ENCODE results near the gene NOP16.
A peak's percentile ranks its signal among the peaks of the same experiment; 100 is the strongest.

The NOP16 gene

DNA sequence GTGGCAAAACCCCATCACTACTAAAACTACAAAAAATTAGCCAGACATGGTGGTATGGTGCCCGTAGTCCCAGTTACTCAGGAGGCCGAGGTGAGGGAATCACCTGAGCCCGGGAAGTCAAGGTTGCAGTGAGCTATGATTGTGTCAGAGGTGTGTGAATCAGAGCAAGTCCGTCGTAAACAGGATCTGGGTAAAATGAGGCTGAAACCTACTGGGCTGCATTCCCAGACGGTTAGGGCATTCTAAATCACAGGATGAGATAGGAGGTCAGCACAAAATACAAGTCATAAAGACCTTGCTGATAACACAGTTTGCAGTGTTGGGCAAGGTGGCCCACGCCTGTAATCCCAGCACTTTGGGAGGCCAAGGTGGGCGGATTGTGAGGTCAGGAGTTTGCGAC is 29.9 kb upstream of the NOP16 start:
- Histone ChIP-seq H3K4me1 (ENCODE audit: control insufficient read depth, insufficient read depth, low read length) (peaks cover 30% of the 10 kb centered on the region), H3K4me3 (ENCODE audit: low read length) (no peak overlapping the region), H3K9ac (ENCODE audit: low read length) (no peak overlapping the region), H3K27me3 (replicated peaks; ENCODE audit: control insufficient read depth, insufficient read depth, low read length) (peaks cover 18% of the 10 kb centered on the region), H3K9me3 (ENCODE audit: control insufficient read depth, low read length) (no peaks in the 10 kb centered on the region), H3K36me3 (ENCODE audit: control insufficient read depth, insufficient read depth, low read length, severe bottlenecking) (no peaks in the 10 kb centered on the region)
- DNase-seq (ENCODE audit: low read depth), result no peak

DNA sequence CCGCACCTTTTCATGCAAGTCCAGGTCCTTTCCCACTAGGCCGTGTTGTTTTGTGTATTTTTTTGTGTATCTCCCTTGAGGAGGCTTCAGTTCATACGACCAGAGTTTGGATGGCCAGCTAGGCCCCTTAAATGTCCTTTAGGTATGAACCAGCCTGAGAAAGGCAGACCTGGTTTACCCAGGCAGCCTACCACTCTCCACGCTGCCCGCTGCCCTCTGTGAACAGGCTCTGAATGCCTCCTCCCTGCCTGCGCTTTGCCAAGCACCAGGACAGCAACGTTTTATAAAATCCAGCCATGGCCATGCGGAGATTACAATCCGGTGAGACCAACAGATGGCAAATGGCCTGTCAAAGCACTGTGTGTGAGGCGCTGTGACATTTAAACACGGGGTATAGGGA is 28.6 kb upstream of the NOP16 start:
- H3K9me3 ChIP-seq (ENCODE audit: control insufficient read depth, low read length), result no peaks in the 10 kb centered on the region
- DNase-seq (ENCODE audit: low read depth), result no peak
- peaks cover 11% of the 10 kb centered on the region for H3K27me3 ChIP-seq (replicated peaks; ENCODE audit: control insufficient read depth, insufficient read depth, low read length)
- H3K36me3 ChIP-seq (ENCODE audit: control insufficient read depth, insufficient read depth, low read length, severe bottlenecking), result no peaks in the 10 kb centered on the region
- peaks cover 43% of the 10 kb centered on the region for H3K4me1 ChIP-seq (ENCODE audit: control insufficient read depth, insufficient read depth, low read length)
- peak overlapping the region; percentile 93 for H3K9ac ChIP-seq (ENCODE audit: low read length)
- peak overlapping the region; percentile 88 for H3K4me3 ChIP-seq (ENCODE audit: low read length)

DNA sequence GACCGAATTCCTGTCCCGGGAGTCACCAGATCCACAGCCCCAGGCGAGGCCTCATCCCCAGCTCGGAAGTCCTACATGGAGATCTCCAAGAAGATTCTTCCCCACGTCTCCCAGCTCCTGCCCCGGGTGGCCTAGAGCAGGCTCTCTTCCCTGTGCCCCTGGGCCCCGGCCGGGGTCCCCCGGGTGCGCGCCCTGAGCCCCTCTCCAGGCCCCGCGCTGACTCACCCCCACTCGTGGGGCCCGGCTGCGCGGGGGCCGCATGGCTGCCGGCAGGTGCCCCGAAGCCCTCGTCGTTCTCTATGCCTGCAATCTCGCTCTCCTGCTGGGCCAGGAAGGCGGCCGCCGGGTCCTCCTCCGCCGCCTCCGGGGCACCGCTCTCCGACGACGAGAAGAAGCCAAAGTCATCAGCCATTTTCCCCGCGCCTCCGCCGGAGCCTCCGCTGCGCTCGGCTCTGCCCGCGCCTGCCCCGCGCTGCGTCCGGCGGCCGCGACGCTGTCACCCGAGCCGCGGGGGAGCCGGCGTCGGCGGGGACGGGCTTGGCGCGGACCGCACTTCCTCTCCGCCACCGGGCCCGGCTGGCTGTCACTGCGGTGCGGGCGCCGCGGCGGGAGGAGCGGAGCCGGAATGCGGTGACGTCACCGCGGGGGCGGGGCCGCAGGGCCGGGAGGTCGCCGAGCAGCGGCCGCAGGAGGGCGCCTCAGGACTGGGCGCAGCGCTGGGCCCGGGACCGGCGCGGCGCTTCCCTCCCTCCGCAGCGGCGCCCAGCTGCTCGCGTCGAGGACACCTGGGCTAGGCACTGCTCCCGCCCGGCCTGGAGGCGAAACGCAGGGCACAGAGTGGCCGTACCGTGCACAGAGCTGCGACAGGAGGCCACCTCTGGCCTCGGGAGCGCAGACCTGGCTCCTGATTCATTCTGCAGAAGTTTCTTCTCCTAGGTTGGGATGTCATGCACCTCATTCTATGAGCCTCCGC is 27.8 kb upstream of the NOP16 start, which contains the start of gene CLTB:
Gene CLTB (minus strand): TSS at position 588 of the 973 bp plus-strand sequence. CDS start 176 bp downstream, at position 412.
- Histone ChIP-seq H3K27me3 (replicated peaks; ENCODE audit: control insufficient read depth, insufficient read depth, low read length) (peaks cover 11% of the 10 kb centered on the region), H3K4me3 (ENCODE audit: low read length) (peak within 1 kb of the TSS; percentile 88), H3K36me3 (ENCODE audit: control insufficient read depth, insufficient read depth, low read length, severe bottlenecking) (no peaks in the 10 kb centered on the region), H3K4me1 (ENCODE audit: control insufficient read depth, insufficient read depth, low read length) (peaks cover 47% of the 10 kb centered on the region), H3K9me3 (ENCODE audit: control insufficient read depth, low read length) (no peaks in the 10 kb centered on the region), H3K9ac (ENCODE audit: low read length) (peak within 1 kb of the TSS; percentile 93)
- DNase-seq (ENCODE audit: low read depth), result peak; percentile 96

DNA sequence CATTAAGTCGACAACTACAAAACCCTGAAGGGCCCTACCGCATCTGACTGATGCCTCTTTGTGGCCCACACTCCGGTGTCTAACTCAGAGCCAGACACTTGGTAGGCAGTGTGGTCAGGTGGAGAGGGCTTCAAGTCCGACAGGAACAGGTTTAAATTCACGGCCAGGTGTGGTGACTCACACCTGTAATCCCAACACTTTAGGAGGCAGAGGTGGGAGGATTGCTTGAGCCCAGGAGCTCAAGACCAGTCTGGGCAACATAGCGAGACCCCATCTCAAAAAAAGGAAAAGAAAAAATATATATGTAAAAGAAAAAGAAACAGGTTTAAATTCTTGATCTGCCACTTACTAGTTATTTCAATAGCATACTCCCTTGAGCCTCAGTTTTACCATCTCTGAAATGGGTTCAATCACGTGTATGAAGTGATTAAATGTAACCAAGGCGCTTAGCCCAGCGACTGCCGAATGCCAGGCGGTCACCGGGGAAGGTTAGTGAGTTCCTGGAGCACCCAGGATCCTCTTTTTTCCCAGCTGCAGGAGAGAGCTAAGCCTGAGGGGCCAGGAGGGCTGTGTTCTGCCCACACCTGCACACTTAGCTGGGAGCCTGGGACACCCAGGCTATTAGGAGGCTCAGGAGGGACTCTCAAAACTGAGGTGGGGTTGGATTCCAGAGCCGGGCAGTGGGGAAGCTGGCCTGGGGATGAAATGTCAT is 27.0 kb upstream of the NOP16 start:
- Histone ChIP-seq H3K9me3 (ENCODE audit: control insufficient read depth, low read length) (no peaks in the 10 kb centered on the region), H3K4me1 (ENCODE audit: control insufficient read depth, insufficient read depth, low read length) (peaks cover 55% of the 10 kb centered on the region), H3K9ac (ENCODE audit: low read length) (peak overlapping the region; percentile 93), H3K36me3 (ENCODE audit: control insufficient read depth, insufficient read depth, low read length, severe bottlenecking) (no peaks in the 10 kb centered on the region), H3K27me3 (replicated peaks; ENCODE audit: control insufficient read depth, insufficient read depth, low read length) (peaks cover 3% of the 10 kb centered on the region), H3K4me3 (ENCODE audit: low read length) (peak overlapping the region; percentile 88)
- DNase-seq (ENCODE audit: low read depth), result no peak

DNA sequence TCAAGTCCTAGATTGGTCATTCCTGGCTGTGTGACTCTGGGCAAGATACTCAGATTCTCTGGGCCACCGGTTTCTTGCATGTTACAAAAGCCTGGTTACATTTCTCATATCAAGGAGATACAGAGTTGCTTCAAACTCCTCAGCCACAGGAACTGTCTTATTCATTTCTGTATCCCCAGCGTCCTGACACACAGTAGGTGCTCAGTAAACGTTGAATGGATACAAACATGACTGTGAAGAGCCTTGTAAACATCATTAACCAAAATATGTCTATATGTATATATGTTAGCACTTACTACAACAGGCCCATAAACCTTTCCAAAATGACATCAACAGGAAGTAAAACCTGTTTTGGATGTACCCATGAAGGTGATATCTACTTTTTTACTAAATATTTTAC is 26.3 kb upstream of the NOP16 start:
- Histone ChIP-seq H3K9ac (ENCODE audit: low read length) (peak overlapping the region; percentile 93), H3K4me3 (ENCODE audit: low read length) (peak overlapping the region; percentile 88), H3K9me3 (ENCODE audit: control insufficient read depth, low read length) (no peaks in the 10 kb centered on the region), H3K36me3 (ENCODE audit: control insufficient read depth, insufficient read depth, low read length, severe bottlenecking) (peaks cover 6% of the 10 kb centered on the region), H3K4me1 (ENCODE audit: control insufficient read depth, insufficient read depth, low read length) (peaks cover 55% of the 10 kb centered on the region), H3K27me3 (replicated peaks; ENCODE audit: control insufficient read depth, insufficient read depth, low read length) (no peaks in the 10 kb centered on the region)
- no peak for DNase-seq (ENCODE audit: low read depth)

DNA sequence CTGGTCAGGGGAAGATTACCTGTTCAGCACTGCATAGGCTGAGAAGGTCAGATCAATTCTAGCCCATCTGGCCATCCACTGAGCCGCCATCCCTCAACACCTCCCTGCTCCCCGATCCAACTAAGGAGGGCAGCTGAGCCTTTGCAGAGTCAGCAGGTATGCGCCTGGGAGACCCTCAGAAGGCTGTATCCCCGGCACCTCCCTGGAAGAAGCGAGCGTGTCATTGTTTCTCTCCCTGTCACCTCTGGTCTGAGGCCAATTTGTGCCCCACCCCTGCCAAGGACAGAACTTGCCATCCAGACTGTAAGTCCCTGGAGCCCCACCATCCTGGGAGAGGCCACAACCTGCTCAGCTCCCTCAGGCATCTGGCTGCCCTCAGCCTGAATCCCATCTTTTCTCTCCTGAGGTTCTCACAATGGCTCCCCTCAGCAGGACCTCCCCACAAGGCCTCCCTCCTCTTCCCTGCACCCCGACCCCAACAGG is 25.4 kb upstream of the NOP16 start:
- H3K9me3 ChIP-seq (ENCODE audit: control insufficient read depth, low read length), result no peaks in the 10 kb centered on the region
- H3K27me3 ChIP-seq (replicated peaks; ENCODE audit: control insufficient read depth, insufficient read depth, low read length), result no peaks in the 10 kb centered on the region
- DNase-seq (ENCODE audit: low read depth), result no peak
- H3K9ac ChIP-seq (ENCODE audit: low read length), result peak overlapping the region; percentile 53
- H3K4me3 ChIP-seq (ENCODE audit: low read length), result peak overlapping the region; percentile 40
- H3K4me1 ChIP-seq (ENCODE audit: control insufficient read depth, insufficient read depth, low read length), result peaks cover 55% of the 10 kb centered on the region
- peaks cover 9% of the 10 kb centered on the region for H3K36me3 ChIP-seq (ENCODE audit: control insufficient read depth, insufficient read depth, low read length, severe bottlenecking)

GRCh38 chr5:176413255-176413565 is 24.8 kb upstream of the NOP16 start:
- DNase-seq (ENCODE audit: low read depth), result peak; percentile 27
- Histone ChIP-seq H3K36me3 (ENCODE audit: control insufficient read depth, insufficient read depth, low read length, severe bottlenecking) (peaks cover 9% of the 10 kb centered on the region), H3K4me3 (ENCODE audit: low read length) (no peak overlapping the region), H3K9me3 (ENCODE audit: control insufficient read depth, low read length) (no peaks in the 10 kb centered on the region), H3K4me1 (ENCODE audit: control insufficient read depth, insufficient read depth, low read length) (peaks cover 55% of the 10 kb centered on the region), H3K27me3 (replicated peaks; ENCODE audit: control insufficient read depth, insufficient read depth, low read length) (no peaks in the 10 kb centered on the region), H3K9ac (ENCODE audit: low read length) (peak overlapping the region; percentile 53)

- no peak for DNase-seq (ENCODE audit: low read depth)
- Histone ChIP-seq H3K9me3 (ENCODE audit: control insufficient read depth, low read length) (no peaks in the 10 kb centered on the region), H3K9ac (ENCODE audit: low read length) (peak overlapping the region; percentile 53), H3K4me1 (ENCODE audit: control insufficient read depth, insufficient read depth, low read length) (peaks cover 58% of the 10 kb centered on the region), H3K4me3 (ENCODE audit: low read length) (no peak overlapping the region), H3K36me3 (ENCODE audit: control insufficient read depth, insufficient read depth, low read length, severe bottlenecking) (peaks cover 9% of the 10 kb centered on the region), H3K27me3 (replicated peaks; ENCODE audit: control insufficient read depth, insufficient read depth, low read length) (no peaks in the 10 kb centered on the region)
Observed at GRCh38 chr5:176412517-176413254, 24.3 kb upstream of the NOP16 start.

DNA sequence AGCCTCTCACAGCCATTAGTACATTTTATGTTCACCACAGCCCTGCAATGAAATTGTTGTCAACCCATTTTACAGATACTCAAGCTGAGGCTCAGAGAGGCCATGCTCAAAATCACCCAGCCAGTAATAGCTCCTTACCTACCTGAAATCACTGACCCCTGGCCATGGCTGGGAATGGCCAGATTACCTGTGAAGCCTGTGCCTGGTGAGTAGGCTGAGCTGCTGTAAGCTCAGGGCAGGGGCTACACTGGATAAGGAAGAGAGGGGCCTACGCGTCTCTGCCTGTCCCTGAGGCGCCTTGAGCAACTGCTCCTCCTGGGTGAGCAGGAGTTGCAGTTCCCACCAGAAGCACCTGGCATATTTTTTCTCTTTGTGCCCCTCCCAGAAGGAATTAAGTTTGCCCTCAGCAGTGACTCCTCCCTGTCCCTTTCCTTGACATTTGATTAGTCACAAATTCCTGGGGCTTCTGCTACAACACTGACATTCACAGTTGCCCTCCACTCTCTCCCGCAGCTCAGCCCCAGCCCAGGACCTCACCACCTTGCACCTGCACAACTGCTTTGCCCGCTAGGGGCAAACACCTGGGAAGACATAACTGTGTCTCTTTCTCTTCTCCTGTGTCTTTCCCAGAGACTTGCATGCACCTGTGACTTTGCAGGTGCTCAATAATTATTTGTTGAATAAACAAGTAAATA is 22.2 kb upstream of the NOP16 start:
- DNase-seq (ENCODE audit: low read depth), result no peak
- no peaks in the 10 kb centered on the region for H3K9me3 ChIP-seq (ENCODE audit: control insufficient read depth, low read length)
- no peaks in the 10 kb centered on the region for H3K27me3 ChIP-seq (replicated peaks; ENCODE audit: control insufficient read depth, insufficient read depth, low read length)
- no peak overlapping the region for H3K9ac ChIP-seq (ENCODE audit: low read length)
- peaks cover 59% of the 10 kb centered on the region for H3K4me1 ChIP-seq (ENCODE audit: control insufficient read depth, insufficient read depth, low read length)
- no peak overlapping the region for H3K4me3 ChIP-seq (ENCODE audit: low read length)
- peaks cover 22% of the 10 kb centered on the region for H3K36me3 ChIP-seq (ENCODE audit: control insufficient read depth, insufficient read depth, low read length, severe bottlenecking)

GRCh38 chr5:176409765-176410164 is 21.4 kb upstream of the NOP16 start:
- no peak for DNase-seq (ENCODE audit: low read depth)

More at GRCh38 chr5:176409765-176410164, 21.4 kb upstream of the NOP16 start:
- Histone ChIP-seq H3K4me1 (ENCODE audit: control insufficient read depth, insufficient read depth, low read length) (peaks cover 50% of the 10 kb centered on the region), H3K36me3 (ENCODE audit: control insufficient read depth, insufficient read depth, low read length, severe bottlenecking) (peaks cover 25% of the 10 kb centered on the region), H3K27me3 (replicated peaks; ENCODE audit: control insufficient read depth, insufficient read depth, low read length) (no peaks in the 10 kb centered on the region), H3K9me3 (ENCODE audit: control insufficient read depth, low read length) (no peaks in the 10 kb centered on the region), H3K9ac (ENCODE audit: low read length) (no peak overlapping the region), H3K4me3 (ENCODE audit: low read length) (no peak overlapping the region)
